ENCODE data around the gene PACS1.

GRCh38 chr11:66231561-66231960 lies 161.5 kb downstream of the PACS1 start:
- TF ChIP-seq CTCF (IDR thresholded peaks at IDR 0.05; ENCODE audit: low read depth, low read length) (no peak), EZH2phosphoT487 (IDR thresholded peaks at IDR 0.05; ENCODE audit: low read depth) (no peak)
